HEK293T (cell line): ENCODE measurements around the gene CORO2B.

Source experiments
- ELF4 ChIP-seq: fragments of 450-650 bp; IDR thresholded peaks from 2 replicates; pipeline ENCODE4 v1.6.1; 2017; ENCODE audit warnings: antibody characterized with exemption
- FOXK2 ChIP-seq: fragments of 450-650 bp; IDR thresholded peaks from 2 replicates; pipeline ENCODE4 v1.6.1; 2016; ENCODE audit warnings: mild to moderate bottlenecking
- LEF1 ChIP-seq: fragments of 450-650 bp; IDR thresholded peaks from 2 replicates; pipeline ENCODE4 v1.6.1; 2017; ENCODE audit warnings: mild to moderate bottlenecking, borderline replicate concordance

DNA sequence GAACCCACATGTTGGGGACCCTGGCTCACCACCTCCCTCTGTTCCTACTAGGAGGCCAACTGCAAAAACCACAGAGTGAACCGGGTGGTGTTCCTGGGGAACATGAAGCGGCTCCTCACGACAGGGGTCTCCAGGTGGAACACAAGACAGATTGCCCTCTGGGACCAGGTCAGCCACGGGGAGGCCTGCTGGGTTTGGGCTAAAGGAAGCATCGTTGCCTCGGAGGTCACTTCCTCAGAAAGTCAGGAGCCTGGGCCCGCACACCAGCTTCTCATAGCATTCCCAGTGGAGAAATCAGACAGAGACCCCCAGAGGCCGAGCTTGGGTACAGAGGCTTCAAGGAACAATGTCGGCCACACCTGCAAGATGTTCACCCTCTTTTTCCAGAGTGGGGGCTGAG lies 135.1 kb downstream of the CORO2B start:
- TF ChIP-seq LEF1 (no peak), ELF4 (no peak), FOXK2 (no peak)
